PFSK-1 (cell line): ENCODE results near the gene FGGY.

ENCODE experiments used
- FOXP2 ChIP-seq: optimal IDR thresholded peaks from 2 replicates; pipeline ENCODE3; 2011; ENCODE audit warnings: borderline replicate concordance, control low read depth, inconsistent platforms; ENCODE audit not compliant: insufficient read depth; ENCODE audit errors: extremely low read length, extremely low read depth
- POLR2AphosphoS5 ChIP-seq: IDR thresholded peaks from 2 replicates; pipeline ENCODE4 v1.6.1; 2012; ENCODE audit warnings: low read depth, mild to moderate bottlenecking, control low read depth, low read length, moderate library complexity
- REST ChIP-seq, 2 experiments: IDR thresholded peaks; 2 replicates each; pipeline versions ENCODE4 v1.6.1 to v1.8.0; 2011 to 2012; ENCODE audit warnings: low read depth in 2 of 2, low read length in 2 of 2, control low read depth in 1 of 2, inconsistent platforms in 1 of 2, mild to moderate bottlenecking in 1 of 2, moderate library complexity in 1 of 2; ENCODE audit not compliant: insufficient read depth in 1 of 2
- SIN3A ChIP-seq: IDR thresholded peaks from 2 replicates; pipeline ENCODE4 v1.6.1; 2012; ENCODE audit warnings: mild to moderate bottlenecking, low read length, moderate library complexity, borderline replicate concordance; ENCODE audit not compliant: insufficient read depth
- TAF1 ChIP-seq: IDR thresholded peaks from 2 replicates; pipeline ENCODE4 v1.6.1; 2012; ENCODE audit warnings: low read length, control low read depth, borderline replicate concordance; ENCODE audit not compliant: insufficient read depth

- TF ChIP-seq REST (IDR thresholded peaks at IDR 0.05; ENCODE audit: insufficient read depth in 1 of 2, low read depth in 2 of 2, low read length in 2 of 2) (no peak), POLR2AphosphoS5 (no peak), FOXP2 (no peak), SIN3A (no peak), TAF1 (no peak)
Measured at GRCh38 chr1:59379371-59379728, 82.5 kb downstream of the FGGY start.
